K562 (cell line): ENCODE measurements around the gene ARMC6. TPM values are rescaled to one million over a fixed set of nuclear protein-coding genes. Genes with fewer than 3 reads are reported as not detected.
A peak's percentile ranks its signal among the peaks of the same experiment; 100 is the strongest.

Experiments used
- BHLHE40 ChIP-seq: IDR thresholded peaks from 2 replicates; pipeline ENCODE4 v1.6.1; 2011; ENCODE audit warnings: low read length, improper control_type of control experiment
- CGGBP1 ChIP-seq: fragments of 250-450 bp; sonication (Bioruptor Pico); IDR thresholded peaks from 2 replicates; pipeline ENCODE4 v1.9.0; 2021; ENCODE audit warnings: mild to moderate bottlenecking
- CHD2 ChIP-seq: IDR thresholded peaks from 2 replicates; pipeline ENCODE4 v1.6.1; 2011; ENCODE audit warnings: low read depth, low read length
- E2F1 ChIP-seq: sonication (generic); formaldehyde crosslinking; IDR thresholded peaks from 2 replicates; pipeline ENCODE4 v1.8.1; 2023; ENCODE audit warnings: mild to moderate bottlenecking, missing genetic modification reagents, moderate library complexity
- HDAC3 ChIP-seq: fragments of 450-650 bp; IDR thresholded peaks from 2 replicates; pipeline ENCODE4 v1.6.1; 2018; ENCODE audit warnings: borderline replicate concordance, mild to moderate bottlenecking, moderate library complexity; ENCODE audit not compliant: partially characterized antibody
- HDGF ChIP-seq: fragments of 450-650 bp; IDR thresholded peaks from 2 replicates; pipeline ENCODE4 v1.6.1; 2016
- HINFP ChIP-seq: fragments of 450-650 bp; conservative IDR thresholded peaks from 2 replicates; pipeline ENCODE4 v1.6.1; 2016; ENCODE audit warnings: missing genetic modification characterization, low read depth, mild to moderate bottlenecking, control low read depth, missing compliant biosample characterization
- MECOM ChIP-seq: fragments of 250-450 bp; sonication (Bioruptor Pico); IDR thresholded peaks from 2 replicates; pipeline ENCODE4 v1.8.0; 2022; ENCODE audit warnings: inconsistent platforms
- SMARCA4 ChIP-seq: fragments of 450-650 bp; IDR thresholded peaks from 2 replicates; pipeline ENCODE4 v1.6.1; 2016
- TEAD2 ChIP-seq: fragments of 450-650 bp; IDR thresholded peaks from 2 replicates; pipeline ENCODE4 v1.6.1; 2016; ENCODE audit warnings: missing genetic modification characterization, control low read depth, missing compliant biosample characterization
- ZFP91 ChIP-seq: sonication (generic); formaldehyde crosslinking; IDR thresholded peaks from 2 replicates; pipeline ENCODE4 v1.8.0; 2022; ENCODE audit warnings: mild to moderate bottlenecking, missing genetic modification reagents
- ZNF24 ChIP-seq: fragments of 450-650 bp; IDR thresholded peaks from 2 replicates; pipeline ENCODE4 v1.6.1; 2016
- ZNF318 ChIP-seq, 2 experiments: fragments of 450-650 bp; IDR thresholded peaks; 2 replicates each; pipeline ENCODE4 v1.6.1; 2016; ENCODE audit warnings: mild to moderate bottlenecking in 2 of 2, borderline replicate concordance in 1 of 2, low read depth in 1 of 2, moderate library complexity in 1 of 2
- ZNF431 ChIP-seq: sonication (generic); formaldehyde crosslinking; IDR thresholded peaks from 2 replicates; pipeline ENCODE4 v1.8.0; 2022; ENCODE audit warnings: mild to moderate bottlenecking, missing genetic modification reagents
- ZZZ3 ChIP-seq: fragments of 450-650 bp; IDR thresholded peaks from 2 replicates; pipeline ENCODE4 v1.6.1; 2016; ENCODE audit warnings: antibody characterized with exemption, mild to moderate bottlenecking, moderate library complexity
- polyA plus RNA-seq, 8 experiments: library from polyadenylated mRNA; depleted of rRNA in 4 of 8; stranded (reverse) in 5 of 8; unstranded in 3 of 8; fragments of >200 nt; fragmentation: Nextera tagmentation in 2 of 8; fragmentation: Illumina TruSeq in 1 of 8; extraction: Ambion mirVana in 2 of 8; extraction: Trizol in 1 of 8; gene quantifications; 2 replicates each; pipeline versions ENCODE4 v1.2.1 to v1.2.3, GENCODE V29; 2011 to 2014; ENCODE audit warnings: inconsistent platforms in 1 of 8, missing spikeins in 1 of 8
- total RNA-seq, 7 experiments: library from RNA; depleted of rRNA in 6 of 7; stranded (reverse); fragments of >200 nt in 6 of 7; fragmentation: Illumina TruSeq in 2 of 7; extraction: Trizol in 2 of 7; gene quantifications; 2 replicates each; pipeline versions ENCODE4 v1.2.1 to v1.2.3, GENCODE V29; 2011 to 2021; ENCODE audit warnings: low replicate concordance in 1 of 7

The ARMC6 gene
- total and polyA plus RNA-seq, 9 of the 15 experiments (the other 6 are each of a cell fraction or from before 2014, with no cell fraction given), result 2.1 to 93.4 (median 63.6) TPM

- TF ChIP-seq ZNF318 (IDR thresholded peaks at IDR 0.05; ENCODE audit: borderline replicate concordance in 1 of 2, low read depth in 1 of 2) (no peak), ZNF24 (0 out of 2 replicates have a peak, but pooled peaks have one; percentile 19), TEAD2 (no peak), ZFP91 (CRISPR knock-in tag) (no peak), HDAC3 (no peak), CGGBP1 (CRISPR knock-in tag) (0 out of 2 replicates have a peak, but pooled peaks have one; percentile 51), ZZZ3 (no peak), SMARCA4 (peak; percentile 95), BHLHE40 (peak; percentile 56; the same call in 1 of the 2 replicates), CHD2 (peak; percentile 10; the same call in 1 of the 2 replicates), ZNF431 (CRISPR knock-in tag) (no peak), E2F1 (CRISPR knock-in tag) (peak; percentile 44; the same call in 1 of the 2 replicates), MECOM (CRISPR knock-in tag) (peak; percentile 84), HINFP (tag) (no peak), HDGF (no peak; the same call in 1 of the 2 replicates)
These were observed 26.6 kb downstream of the ARMC6 start (continued) for GRCh38 chr19:19059837-19060611.
